Measurements from ENCODE around the gene NAV2.

NAV2 gene

GRCh38 chr11:19734171-19734570 lies 21.5 kb downstream of the NAV2 start:
- H3K36me3 ChIP-seq (ENCODE audit: insufficient read depth, low read length): no peaks in the 10 kb centered on the region

GRCh38 chr11:19735157-19735908 lies 22.7 kb downstream of the NAV2 start:
- no peaks in the 10 kb centered on the region for H3K4me1 ChIP-seq (ENCODE audit: insufficient read depth, low read length)
- H3K4me3 ChIP-seq (ENCODE audit: low read depth in 1 of 2, low read length in 2 of 2): no peak overlapping the region
- H3K79me2 ChIP-seq (ENCODE audit: insufficient read depth, low read length): no peaks in the 10 kb centered on the region
- TF ChIP-seq CTCF (IDR thresholded peaks at IDR 0.05; ENCODE audit: borderline replicate concordance, extremely low read depth, low read length, poor library complexity, severe bottlenecking): no peak
- no peak for TF ChIP-seq EZH2 (IDR thresholded peaks at IDR 0.05; ENCODE audit: borderline replicate concordance, low read depth, low read length, severe bottlenecking)
- H4K20me1 ChIP-seq (ENCODE audit: insufficient read depth, low read length): no peaks in the 10 kb centered on the region
- H3K27me3 ChIP-seq (ENCODE audit: insufficient read depth, low read length, poor library complexity): peaks cover 22% of the 10 kb centered on the region
- DNase-seq: no peak
- H3K9me3 ChIP-seq (ENCODE audit: insufficient read depth, low read length, severe bottlenecking): no peaks in the 10 kb centered on the region
- H3K36me3 ChIP-seq (ENCODE audit: insufficient read depth, low read length): no peaks in the 10 kb centered on the region
- no peak overlapping the region for H3K9ac ChIP-seq (ENCODE audit: low read depth, low read length)
- H3K27ac ChIP-seq (ENCODE audit: low read length): no peak overlapping the region
- H3K4me2 ChIP-seq (ENCODE audit: insufficient read depth, low read length): no peak overlapping the region
- no peak overlapping the region for H2AFZ ChIP-seq (ENCODE audit: low read depth, low read length)
- no peak for ATAC-seq (ENCODE audit: insufficient read depth, low read depth)

More at GRCh38 chr11:19734171-19734570, 21.5 kb downstream of the NAV2 start:
- H3K4me2 ChIP-seq (ENCODE audit: insufficient read depth, low read length): no peak overlapping the region
- H3K4me3 ChIP-seq (ENCODE audit: low read depth in 1 of 2, low read length in 2 of 2): no peak overlapping the region
- no peaks in the 10 kb centered on the region for H4K20me1 ChIP-seq (ENCODE audit: insufficient read depth, low read length)
- no peak overlapping the region for H2AFZ ChIP-seq (ENCODE audit: low read depth, low read length)
- peaks cover 15% of the 10 kb centered on the region for H3K27me3 ChIP-seq (ENCODE audit: insufficient read depth, low read length, poor library complexity)
- H3K4me1 ChIP-seq (ENCODE audit: insufficient read depth, low read length): no peaks in the 10 kb centered on the region
- no peak overlapping the region for H3K9ac ChIP-seq (ENCODE audit: low read depth, low read length)
- H3K9me3 ChIP-seq (ENCODE audit: insufficient read depth, low read length, severe bottlenecking): no peaks in the 10 kb centered on the region
- no peak for ATAC-seq (ENCODE audit: insufficient read depth, low read depth)
- TF ChIP-seq CTCF (IDR thresholded peaks at IDR 0.05; ENCODE audit: borderline replicate concordance, extremely low read depth, low read length, poor library complexity, severe bottlenecking) (no peak), EZH2 (IDR thresholded peaks at IDR 0.05; ENCODE audit: borderline replicate concordance, low read depth, low read length, severe bottlenecking) (no peak)
- no peaks in the 10 kb centered on the region for H3K79me2 ChIP-seq (ENCODE audit: insufficient read depth, low read length)
- DNase-seq: no peak
- H3K27ac ChIP-seq (ENCODE audit: low read length): no peak overlapping the region

GRCh38 chr11:19735909-19736498 lies 23.4 kb downstream of the NAV2 start:
- no peak overlapping the region for H3K27ac ChIP-seq (ENCODE audit: low read length)
- ATAC-seq (ENCODE audit: insufficient read depth, low read depth): no peak
- no peak for DNase-seq
- H3K9ac ChIP-seq (ENCODE audit: low read depth, low read length): no peak overlapping the region
- no peaks in the 10 kb centered on the region for H3K9me3 ChIP-seq (ENCODE audit: insufficient read depth, low read length, severe bottlenecking)
- no peak for TF ChIP-seq EZH2 (IDR thresholded peaks at IDR 0.05; ENCODE audit: borderline replicate concordance, low read depth, low read length, severe bottlenecking)
- TF ChIP-seq CTCF (IDR thresholded peaks at IDR 0.05; ENCODE audit: borderline replicate concordance, extremely low read depth, low read length, poor library complexity, severe bottlenecking): no peak
- no peaks in the 10 kb centered on the region for H3K36me3 ChIP-seq (ENCODE audit: insufficient read depth, low read length)
- H3K4me1 ChIP-seq (ENCODE audit: insufficient read depth, low read length): no peaks in the 10 kb centered on the region
- H3K4me2 ChIP-seq (ENCODE audit: insufficient read depth, low read length): no peak overlapping the region
- H3K79me2 ChIP-seq (ENCODE audit: insufficient read depth, low read length): no peaks in the 10 kb centered on the region
- no peak overlapping the region for H3K4me3 ChIP-seq (ENCODE audit: low read depth in 1 of 2, low read length in 2 of 2)
- no peak overlapping the region for H2AFZ ChIP-seq (ENCODE audit: low read depth, low read length)
- no peaks in the 10 kb centered on the region for H4K20me1 ChIP-seq (ENCODE audit: insufficient read depth, low read length)
- H3K27me3 ChIP-seq (ENCODE audit: insufficient read depth, low read length, poor library complexity): peaks cover 22% of the 10 kb centered on the region

Data from DND-41 (cell line).